KMS-11 (cell line): ENCODE measurements around the gene FAM107A.

Source experiments
- H2AFZ ChIP-seq: fragments of 200-600 bp; sonication (generic); 2 replicates; pipeline ENCODE4 v1.6.1; 2016; ENCODE audit warnings: antibody characterized with exemption, mixed run types, low read depth
- H3K27ac ChIP-seq: fragments of 200-600 bp; sonication (generic); 2 replicates; pipeline ENCODE4 v1.6.1; 2016; ENCODE audit warnings: mild to moderate bottlenecking, mixed run types
- H3K27me3 ChIP-seq: fragments of 200-600 bp; sonication (generic); 2 replicates; pipeline ENCODE4 v1.6.1; 2017; ENCODE audit warnings: mild to moderate bottlenecking, low read depth, mixed run types, moderate library complexity; ENCODE audit not compliant: insufficient read depth
- H3K36me3 ChIP-seq: fragments of 200-600 bp; sonication (generic); 2 replicates; pipeline ENCODE4 v1.6.1; 2017; ENCODE audit warnings: mild to moderate bottlenecking, mixed run types; ENCODE audit not compliant: insufficient read depth
- H3K4me1 ChIP-seq: fragments of 200-600 bp; sonication (generic); 2 replicates; pipeline ENCODE4 v1.6.1; 2016; ENCODE audit warnings: mild to moderate bottlenecking, low read depth, mixed run types; ENCODE audit not compliant: poor library complexity, severe bottlenecking
- H3K4me2 ChIP-seq: fragments of 200-600 bp; sonication (generic); 2 replicates; pipeline ENCODE4 v1.7.0; 2016; ENCODE audit warnings: mild to moderate bottlenecking, mixed run types
- H3K4me3 ChIP-seq: fragments of 200-600 bp; sonication (generic); IDR thresholded peaks from 2 replicates; pipeline ENCODE4 v1.6.1; 2017; ENCODE audit warnings: low read depth, low read length, mixed read lengths; ENCODE audit not compliant: insufficient read depth
- H3K79me2 ChIP-seq: fragments of 200-600 bp; sonication (generic); 2 replicates; pipeline ENCODE4 v1.6.1; 2016; ENCODE audit warnings: low read depth, mixed run types; ENCODE audit not compliant: insufficient read depth
- H3K9ac ChIP-seq: fragments of 200-600 bp; sonication (generic); 2 replicates; pipeline ENCODE4 v1.6.1; 2016; ENCODE audit warnings: mild to moderate bottlenecking, mixed run types
- H4K20me1 ChIP-seq: fragments of 200-600 bp; sonication (generic); 2 replicates; pipeline ENCODE4 v1.6.1; 2016; ENCODE audit warnings: mild to moderate bottlenecking, mixed run types; ENCODE audit not compliant: insufficient read depth
- TF ChIP-seq, protein P1 (sequence below): fragments of 200-600 bp; sonication (generic); conservative IDR thresholded peaks from 2 replicates; pipeline ENCODE4 v1.6.1; 2017; ENCODE audit warnings: low read depth, mild to moderate bottlenecking, antibody characterized with exemption, low read length, moderate library complexity, mixed read lengths

Gene FAM107A

DNA sequence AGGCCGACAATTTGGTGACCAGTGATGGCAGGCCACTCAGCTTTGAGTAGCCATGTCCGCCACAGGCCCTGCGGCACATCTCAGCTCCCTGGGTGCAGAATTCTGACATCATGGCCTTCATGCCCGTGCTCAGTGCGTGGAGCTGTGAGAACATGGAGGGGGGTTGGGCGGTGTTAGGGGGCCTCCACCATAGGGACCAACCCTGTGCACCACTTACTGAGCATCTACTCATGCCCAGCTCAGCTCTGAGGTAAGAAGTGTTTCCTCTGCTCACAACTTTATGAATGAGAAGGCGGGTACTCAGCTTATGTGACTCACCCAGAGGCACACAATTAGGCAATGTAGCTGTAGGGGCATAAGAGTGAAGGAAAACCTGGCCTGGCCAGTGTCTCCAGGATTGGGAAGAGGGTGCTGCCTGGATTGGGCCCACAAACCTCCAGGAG lies 50.7 kb downstream of the FAM107A start:
- no peak overlapping the region for H3K4me3 ChIP-seq
- TF ChIP-seq, protein P1, sequence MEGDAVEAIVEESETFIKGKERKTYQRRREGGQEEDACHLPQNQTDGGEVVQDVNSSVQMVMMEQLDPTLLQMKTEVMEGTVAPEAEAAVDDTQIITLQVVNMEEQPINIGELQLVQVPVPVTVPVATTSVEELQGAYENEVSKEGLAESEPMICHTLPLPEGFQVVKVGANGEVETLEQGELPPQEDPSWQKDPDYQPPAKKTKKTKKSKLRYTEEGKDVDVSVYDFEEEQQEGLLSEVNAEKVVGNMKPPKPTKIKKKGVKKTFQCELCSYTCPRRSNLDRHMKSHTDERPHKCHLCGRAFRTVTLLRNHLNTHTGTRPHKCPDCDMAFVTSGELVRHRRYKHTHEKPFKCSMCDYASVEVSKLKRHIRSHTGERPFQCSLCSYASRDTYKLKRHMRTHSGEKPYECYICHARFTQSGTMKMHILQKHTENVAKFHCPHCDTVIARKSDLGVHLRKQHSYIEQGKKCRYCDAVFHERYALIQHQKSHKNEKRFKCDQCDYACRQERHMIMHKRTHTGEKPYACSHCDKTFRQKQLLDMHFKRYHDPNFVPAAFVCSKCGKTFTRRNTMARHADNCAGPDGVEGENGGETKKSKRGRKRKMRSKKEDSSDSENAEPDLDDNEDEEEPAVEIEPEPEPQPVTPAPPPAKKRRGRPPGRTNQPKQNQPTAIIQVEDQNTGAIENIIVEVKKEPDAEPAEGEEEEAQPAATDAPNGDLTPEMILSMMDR: no peak
- no peak overlapping the region for H2AFZ ChIP-seq
- H3K27ac ChIP-seq: no peak overlapping the region
- H3K27me3 ChIP-seq: no peaks in the 10 kb centered on the region
- H4K20me1 ChIP-seq: no peaks in the 10 kb centered on the region
- H3K79me2 ChIP-seq: no peaks in the 10 kb centered on the region
- H3K36me3 ChIP-seq: no peaks in the 10 kb centered on the region
- H3K4me2 ChIP-seq: no peak overlapping the region
- H3K9ac ChIP-seq: no peak overlapping the region
- H3K4me1 ChIP-seq: peaks cover 4% of the 10 kb centered on the region

DNA sequence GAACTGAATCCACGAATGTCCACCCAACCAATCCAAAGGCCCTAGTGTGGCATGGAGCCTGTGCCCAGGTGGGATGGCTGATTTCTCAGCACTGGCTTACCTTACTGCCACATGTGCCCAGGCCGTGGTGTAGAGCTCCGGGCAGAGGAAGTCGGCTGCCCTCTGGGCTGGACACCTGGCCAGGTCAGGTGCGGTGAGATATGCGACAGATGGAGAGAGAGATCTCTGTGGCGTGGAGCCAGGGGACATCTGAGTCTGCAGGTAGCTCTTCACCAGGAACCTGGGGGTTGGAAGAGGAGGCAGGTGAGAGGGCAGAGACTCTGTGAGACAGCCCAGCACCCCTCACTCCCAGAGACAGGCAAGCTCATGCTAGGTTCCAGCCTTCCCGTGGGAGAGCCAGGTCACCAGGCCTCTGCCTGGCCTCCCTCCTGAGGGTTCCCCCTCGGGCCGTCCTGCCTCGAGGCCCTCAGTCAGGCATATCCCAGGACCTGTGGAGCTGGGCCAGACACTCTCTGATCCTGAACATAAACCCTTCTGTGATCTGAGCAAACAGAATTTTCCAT lies 52.8 kb downstream of the FAM107A start:
- H2AFZ ChIP-seq: no peak overlapping the region
- TF ChIP-seq, protein P1: no peak
- no peaks in the 10 kb centered on the region for H3K27me3 ChIP-seq
- H4K20me1 ChIP-seq: no peaks in the 10 kb centered on the region
- no peak overlapping the region for H3K4me2 ChIP-seq
- no peak overlapping the region for H3K4me3 ChIP-seq
- H3K4me1 ChIP-seq: peaks cover 13% of the 10 kb centered on the region
- no peak overlapping the region for H3K27ac ChIP-seq
- no peaks in the 10 kb centered on the region for H3K36me3 ChIP-seq
- no peak overlapping the region for H3K9ac ChIP-seq
- H3K79me2 ChIP-seq: no peaks in the 10 kb centered on the region

DNA sequence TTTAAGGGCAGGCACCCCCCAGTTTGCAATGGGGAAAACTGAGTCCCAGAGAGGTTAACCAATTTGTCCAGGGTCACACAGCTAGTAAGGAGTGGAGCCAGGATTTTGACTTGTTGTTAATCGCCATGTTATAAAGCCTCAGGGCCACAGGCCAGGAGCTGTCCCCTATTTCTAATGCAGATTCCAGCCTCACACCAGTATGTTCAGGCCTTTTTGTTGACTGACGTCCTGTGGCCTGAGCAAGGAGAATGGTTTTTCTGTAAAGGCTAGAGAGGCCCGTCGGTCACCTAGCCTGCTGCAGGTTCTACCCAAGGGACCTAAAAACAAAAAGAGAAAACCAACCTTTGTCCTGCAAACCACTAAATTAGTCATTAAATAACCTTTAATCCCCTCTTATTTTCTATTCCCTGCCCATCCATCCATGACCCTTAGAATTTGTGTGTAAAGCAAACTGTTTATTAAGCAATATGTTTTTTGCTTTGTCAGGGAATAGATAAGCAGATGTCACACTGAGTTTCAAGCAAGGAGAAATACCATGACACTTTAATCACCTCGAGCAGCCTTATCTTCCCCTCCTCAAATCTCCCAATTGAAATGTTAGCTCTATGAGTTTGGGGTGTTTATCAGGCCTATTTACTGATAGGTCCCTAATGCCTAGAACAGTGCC lies 54.3 kb downstream of the FAM107A start:
- no peaks in the 10 kb centered on the region for H3K36me3 ChIP-seq
- H4K20me1 ChIP-seq: no peaks in the 10 kb centered on the region
- TF ChIP-seq, protein P1: no peak
- H2AFZ ChIP-seq: no peak overlapping the region
- H3K9ac ChIP-seq: no peak overlapping the region
- no peaks in the 10 kb centered on the region for H3K79me2 ChIP-seq
- H3K27me3 ChIP-seq: no peaks in the 10 kb centered on the region
- H3K4me3 ChIP-seq: no peak overlapping the region
- peaks cover 13% of the 10 kb centered on the region for H3K4me1 ChIP-seq
- H3K4me2 ChIP-seq: no peak overlapping the region
- H3K27ac ChIP-seq: no peak overlapping the region

DNA sequence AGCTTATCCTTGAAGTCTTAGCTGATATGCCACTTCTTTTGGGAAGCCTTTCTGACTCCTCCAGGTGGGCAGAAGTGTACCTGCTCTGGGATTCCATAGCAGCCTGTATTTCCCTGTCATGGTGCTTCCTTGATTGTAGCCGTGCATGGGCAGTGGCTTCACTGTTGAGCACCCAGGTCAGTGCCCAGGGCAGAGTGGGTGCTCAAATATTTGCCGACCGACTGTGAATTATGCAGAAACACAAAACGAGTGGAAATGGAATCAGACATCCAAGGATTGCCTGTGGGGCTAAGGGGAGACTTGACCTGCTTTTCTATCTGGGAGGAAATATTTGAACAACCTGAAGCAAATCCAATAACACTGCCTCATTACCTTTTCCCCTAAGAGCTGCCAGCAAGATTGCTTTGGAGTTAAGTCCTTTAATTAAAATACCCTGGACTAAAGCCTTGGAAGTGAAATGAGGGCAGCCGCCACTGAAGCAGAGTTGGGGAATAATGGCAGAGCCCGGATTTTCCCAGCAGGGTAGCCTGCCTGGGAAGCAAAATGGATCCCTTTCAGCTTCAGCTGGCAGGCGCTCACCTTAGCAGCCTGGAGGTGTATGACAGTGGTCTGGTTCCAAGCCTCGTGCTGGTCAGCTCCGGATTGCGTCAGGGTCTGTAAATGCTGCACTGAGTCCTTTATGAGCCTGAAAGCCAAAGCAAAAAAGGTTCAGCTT lies 55.1 kb downstream of the FAM107A start:
- Histone ChIP-seq H3K27ac (no peak overlapping the region), H3K36me3 (no peaks in the 10 kb centered on the region), H3K9ac (no peak overlapping the region), H4K20me1 (no peaks in the 10 kb centered on the region), H3K27me3 (no peaks in the 10 kb centered on the region), H3K4me3 (no peak overlapping the region), H2AFZ (no peak overlapping the region), H3K79me2 (no peaks in the 10 kb centered on the region), H3K4me2 (no peak overlapping the region), H3K4me1 (peaks cover 13% of the 10 kb centered on the region)
- TF ChIP-seq, protein P1: no peak
